AG04449 (cell line): ENCODE results near the gene PAX3.

Experiments
- CTCF ChIA-PET: fragments of 350-600 bp; formaldehyde crosslinking; extraction: SDS; loops from one replicate; lab custom pipeline; 2021; ENCODE audit warnings: antibody characterized with exemption; lab: Yijun Ruan, JAX
- POLR2A ChIA-PET: fragments of 400-600, 350-600 bp; formaldehyde crosslinking; extraction: SDS; loops from one replicate; lab custom pipeline; 2020; ENCODE audit warnings: antibody characterized with exemption, inconsistent platforms; lab: Yijun Ruan, JAX
- DNase-seq: peaks from one replicate; pipeline ENCODE4 v3.0.0-alpha.2; 2010; ENCODE audit warnings: low read depth, low spot score
- H3K4me3 ChIP-seq: 2 replicates; pipeline ENCODE4 v1.5.1; 2011; ENCODE audit warnings: low read depth, mild to moderate bottlenecking, control low read depth, low read length
- TF ChIP-seq, protein P1 (sequence below): IDR thresholded peaks from one replicate; pipeline ENCODE4 v1.5.1; 2011; ENCODE audit warnings: mild to moderate bottlenecking, moderate library complexity, low read length, control low read depth, inconsistent platforms; ENCODE audit not compliant: insufficient read depth; ENCODE audit errors: missing control alignments

The PAX3 gene

DNA sequence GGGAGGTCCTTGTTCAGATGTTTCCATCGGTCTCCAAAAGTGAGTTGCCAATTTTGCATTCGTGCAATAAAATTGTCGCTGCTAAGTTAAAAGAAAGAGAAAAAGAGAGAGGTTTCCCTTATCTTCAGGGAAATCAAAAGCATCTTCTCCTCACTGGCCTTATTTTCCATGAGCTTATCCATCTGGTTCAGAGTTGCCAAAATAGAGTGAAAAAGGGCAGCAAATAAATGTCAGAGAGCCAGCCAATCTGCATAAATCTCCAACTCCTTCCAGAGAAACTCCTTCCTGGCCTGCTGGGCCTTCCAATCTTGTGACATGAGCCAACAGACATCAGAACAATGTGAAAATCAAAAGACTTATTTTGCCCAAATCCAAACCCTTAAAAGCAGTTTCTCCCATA, 28.4 kb downstream of the PAX3 start:
- POLR2A ChIA-PET, result no interaction called here
- TF ChIP-seq, protein P1, sequence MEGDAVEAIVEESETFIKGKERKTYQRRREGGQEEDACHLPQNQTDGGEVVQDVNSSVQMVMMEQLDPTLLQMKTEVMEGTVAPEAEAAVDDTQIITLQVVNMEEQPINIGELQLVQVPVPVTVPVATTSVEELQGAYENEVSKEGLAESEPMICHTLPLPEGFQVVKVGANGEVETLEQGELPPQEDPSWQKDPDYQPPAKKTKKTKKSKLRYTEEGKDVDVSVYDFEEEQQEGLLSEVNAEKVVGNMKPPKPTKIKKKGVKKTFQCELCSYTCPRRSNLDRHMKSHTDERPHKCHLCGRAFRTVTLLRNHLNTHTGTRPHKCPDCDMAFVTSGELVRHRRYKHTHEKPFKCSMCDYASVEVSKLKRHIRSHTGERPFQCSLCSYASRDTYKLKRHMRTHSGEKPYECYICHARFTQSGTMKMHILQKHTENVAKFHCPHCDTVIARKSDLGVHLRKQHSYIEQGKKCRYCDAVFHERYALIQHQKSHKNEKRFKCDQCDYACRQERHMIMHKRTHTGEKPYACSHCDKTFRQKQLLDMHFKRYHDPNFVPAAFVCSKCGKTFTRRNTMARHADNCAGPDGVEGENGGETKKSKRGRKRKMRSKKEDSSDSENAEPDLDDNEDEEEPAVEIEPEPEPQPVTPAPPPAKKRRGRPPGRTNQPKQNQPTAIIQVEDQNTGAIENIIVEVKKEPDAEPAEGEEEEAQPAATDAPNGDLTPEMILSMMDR, result no peak

DNA sequence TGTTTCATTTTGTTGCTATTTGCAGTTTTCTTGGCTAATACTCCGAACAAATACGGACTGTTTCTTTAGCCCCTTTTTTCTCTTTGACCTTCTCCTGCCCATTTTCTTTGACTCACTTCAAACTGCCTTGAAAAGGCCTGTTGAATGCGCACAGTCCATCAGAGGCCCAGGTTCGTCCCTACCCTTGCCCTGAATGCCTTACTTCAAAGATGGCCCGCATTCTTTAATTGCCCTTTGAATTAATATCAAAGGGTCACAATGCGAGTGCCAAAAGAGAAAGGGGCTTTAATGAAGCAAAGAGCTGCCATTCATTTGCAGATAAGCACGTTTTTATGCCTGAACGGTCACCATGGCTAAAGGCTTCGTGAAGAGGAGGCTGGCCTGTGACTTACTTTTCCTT, 29.7 kb downstream of the PAX3 start:
- POLR2A ChIA-PET, result no interaction called here
- no peak for DNase-seq
- TF ChIP-seq, protein P1, result no peak
- CTCF ChIA-PET, result interaction anchor here (1.3 kb wide), 1 partner anchor 49 kb away, joined by 3 read pairs; no protein-coding TSS in a partner anchor
- no peak overlapping the region for H3K4me3 ChIP-seq

More for the DNA sequence above, 28.4 kb downstream of the PAX3 start:
- DNase-seq, result no peak
- CTCF ChIA-PET, result interaction anchor here (1.1 to 1.3 kb wide), 3 partner anchors 10 to 48 kb away, joined by 3 read pairs; no protein-coding TSS in a partner anchor
- no peak overlapping the region for H3K4me3 ChIP-seq

DNA sequence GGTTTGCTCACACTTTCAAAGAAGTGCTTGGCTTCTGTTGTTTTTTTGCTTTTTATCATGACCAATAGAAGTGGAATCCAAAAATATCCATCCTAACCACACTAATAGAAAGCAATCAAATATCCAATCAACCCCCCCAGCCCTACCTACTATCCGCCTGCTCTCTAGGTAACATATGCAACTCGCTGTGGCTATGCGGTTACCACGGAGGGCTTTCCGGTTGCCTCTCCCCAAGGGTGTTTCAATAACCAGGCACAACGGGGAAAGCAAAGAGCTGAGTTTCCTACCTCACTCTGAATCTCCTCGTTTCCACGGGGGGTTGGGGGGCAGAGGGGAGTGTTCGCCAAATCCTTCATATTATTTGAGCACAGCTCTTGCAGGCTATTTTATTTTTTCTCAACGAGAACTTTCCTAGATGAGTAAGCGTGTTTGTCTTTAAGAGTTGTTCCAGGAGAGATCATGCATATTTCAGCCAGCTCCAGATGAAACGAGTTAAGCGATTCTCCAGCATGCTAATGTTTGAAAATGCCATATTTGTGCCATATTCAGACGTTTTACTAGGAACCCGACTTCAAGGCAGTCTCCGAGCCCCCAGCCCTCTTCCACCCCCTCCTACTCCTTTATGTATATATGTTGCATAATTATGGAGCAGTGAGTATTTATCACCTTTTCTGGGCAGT, 30.3 kb downstream of the PAX3 start:
- POLR2A ChIA-PET, result no interaction called here
- TF ChIP-seq, protein P1, result no peak
- no peak overlapping the region for H3K4me3 ChIP-seq
- CTCF ChIA-PET, result no interaction called here
- DNase-seq, result no peak

DNA sequence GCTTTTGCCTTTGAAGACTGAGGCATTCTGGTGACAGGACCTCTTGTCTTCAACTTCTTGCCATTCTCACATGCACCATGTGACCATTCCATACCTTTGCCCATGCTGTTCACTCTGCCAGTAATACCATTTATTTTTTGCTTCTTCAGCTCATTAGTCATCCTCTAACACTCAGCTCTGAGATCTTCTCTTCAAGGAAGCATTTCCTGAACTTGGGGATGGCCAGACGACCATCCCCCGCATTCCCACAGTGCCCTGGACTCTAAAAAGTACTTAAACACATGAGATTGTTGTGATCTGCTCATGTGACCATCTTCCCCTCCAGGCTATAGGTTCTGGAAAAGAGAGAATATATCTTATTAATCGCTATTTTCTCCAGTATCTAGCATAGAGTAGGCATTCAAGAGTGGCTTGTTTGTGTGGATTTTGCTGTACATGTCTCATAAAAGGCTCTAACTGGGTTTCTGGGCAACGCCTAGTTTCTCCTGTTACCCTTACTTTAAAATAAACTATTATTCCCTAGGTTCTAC, 33.9 kb downstream of the PAX3 start:
- POLR2A ChIA-PET, result no interaction called here
- no peak overlapping the region for H3K4me3 ChIP-seq
- CTCF ChIA-PET, result no interaction called here
- peak; percentile 23 for DNase-seq
- TF ChIP-seq, protein P1, result no peak

DNA sequence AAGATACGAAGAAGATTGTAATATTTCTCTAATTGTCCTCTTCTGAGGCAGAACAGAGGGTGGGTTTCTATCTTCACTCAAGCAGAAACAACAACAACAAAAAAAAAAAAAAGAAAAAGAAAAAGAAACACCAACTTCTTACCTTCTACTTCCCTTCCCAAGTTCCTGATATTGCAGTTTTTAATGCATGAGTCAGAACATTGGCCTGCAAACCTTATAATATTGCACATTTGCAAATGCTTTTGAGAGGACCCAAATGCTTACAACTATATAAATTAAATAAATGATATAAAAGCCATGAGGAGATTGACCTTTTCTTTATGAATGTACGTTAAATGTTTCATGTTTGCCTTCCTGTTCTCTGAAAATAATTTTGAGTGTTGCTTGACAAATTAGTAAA, 37.3 kb downstream of the PAX3 start:
- H3K4me3 ChIP-seq, result no peak overlapping the region
- TF ChIP-seq, protein P1, result no peak
- DNase-seq, result no peak
- ChIA-PET CTCF (interaction anchor here (1.3 kb wide), 1 partner anchor 236 kb away, joined by 4 read pairs; no protein-coding TSS in a partner anchor), POLR2A (no interaction called here)

DNA sequence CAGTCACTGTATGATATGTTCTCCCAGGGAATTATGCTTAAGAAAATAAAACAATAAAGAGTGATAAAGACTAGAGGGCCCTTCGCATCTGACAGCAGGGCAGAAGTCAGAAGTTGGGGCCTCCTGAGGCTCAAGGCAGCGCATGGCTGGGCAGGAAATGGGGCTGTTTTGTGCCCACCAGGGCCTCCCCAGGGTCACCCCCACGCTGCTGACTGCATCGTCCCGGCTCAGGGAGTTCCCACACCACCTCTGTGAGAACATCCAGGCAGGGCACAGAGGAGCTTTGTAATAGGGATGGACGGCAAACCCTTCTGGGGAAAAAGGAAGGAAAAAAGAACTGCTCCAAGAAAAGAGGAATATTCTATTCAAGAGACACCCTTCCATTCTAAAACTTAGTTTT, 41.2 kb downstream of the PAX3 start:
- CTCF ChIA-PET, result no interaction called here
- POLR2A ChIA-PET, result no interaction called here
- no peak for DNase-seq
- TF ChIP-seq, protein P1, result no peak
- H3K4me3 ChIP-seq, result no peak overlapping the region
